Activated CD4-positive, alpha-beta memory T cell treated with anti-CD3 and anti-CD28 coated beads for 36 hours (primary cell): Measurements from ENCODE around the gene PHLPP2. TPM values are rescaled to one million over a fixed set of nuclear protein-coding genes. Genes with fewer than 3 reads are reported as not detected.
"Not testable (repeated sequence)": the region's sequence is repeated elsewhere in the genome, so short reads cannot be mapped to it uniquely, and the experiment has no call there.

ENCODE experiments used
- CTCF ChIA-PET: fragments of 350-600 bp; sonication (Branson Sonifier 250); formaldehyde crosslinking; loops from one replicate; lab custom pipeline; 2021; ENCODE audit warnings: antibody characterized with exemption, inconsistent platforms; lab: Charles Lee
- POLR2A ChIA-PET: fragments of 350-600 bp; sonication (Branson Sonifier 250); formaldehyde crosslinking; loops from one replicate; lab custom pipeline; 2021; ENCODE audit warnings: antibody characterized with exemption; lab: Charles Lee
- DNase-seq: peaks from one replicate; pipeline ENCODE4 v3.0.0-alpha.2; 2020
- H3K27ac Mint-ChIP-seq: one replicate; pipeline ENCODE4 v1.8.0; 2021; ENCODE audit warnings: mixed read lengths
- H3K27me3 Mint-ChIP-seq: one replicate; pipeline ENCODE4 v1.8.0; 2021; ENCODE audit warnings: mixed read lengths
- H3K36me3 Mint-ChIP-seq: one replicate; pipeline ENCODE4 v1.8.0; 2021; ENCODE audit warnings: mixed read lengths
- H3K4me1 Mint-ChIP-seq: one replicate; pipeline ENCODE4 v1.8.0; 2021; ENCODE audit warnings: low read depth, mixed read lengths
- H3K4me3 Mint-ChIP-seq: one replicate; pipeline ENCODE4 v1.8.0; 2021; ENCODE audit warnings: mild to moderate bottlenecking, mixed read lengths
- H3K9me3 Mint-ChIP-seq: one replicate; pipeline ENCODE4 v1.8.0; 2021; ENCODE audit warnings: mixed read lengths
- intact Hi-C: fragments of 100-400 bp; cut with micrococcal nuclease; formaldehyde crosslinking; loops from one replicate; pipeline ENCODE4 v1.15.1; 2023
- total RNA-seq, 2 experiments: library from RNA; stranded (reverse); gene quantifications; one replicate each; pipeline ENCODE4 v1.2.3, GENCODE V29; 2021

Gene PHLPP2
- total RNA-seq, 2 experiments from 2014 or later = 10.2 to 11.2 TPM

DNA sequence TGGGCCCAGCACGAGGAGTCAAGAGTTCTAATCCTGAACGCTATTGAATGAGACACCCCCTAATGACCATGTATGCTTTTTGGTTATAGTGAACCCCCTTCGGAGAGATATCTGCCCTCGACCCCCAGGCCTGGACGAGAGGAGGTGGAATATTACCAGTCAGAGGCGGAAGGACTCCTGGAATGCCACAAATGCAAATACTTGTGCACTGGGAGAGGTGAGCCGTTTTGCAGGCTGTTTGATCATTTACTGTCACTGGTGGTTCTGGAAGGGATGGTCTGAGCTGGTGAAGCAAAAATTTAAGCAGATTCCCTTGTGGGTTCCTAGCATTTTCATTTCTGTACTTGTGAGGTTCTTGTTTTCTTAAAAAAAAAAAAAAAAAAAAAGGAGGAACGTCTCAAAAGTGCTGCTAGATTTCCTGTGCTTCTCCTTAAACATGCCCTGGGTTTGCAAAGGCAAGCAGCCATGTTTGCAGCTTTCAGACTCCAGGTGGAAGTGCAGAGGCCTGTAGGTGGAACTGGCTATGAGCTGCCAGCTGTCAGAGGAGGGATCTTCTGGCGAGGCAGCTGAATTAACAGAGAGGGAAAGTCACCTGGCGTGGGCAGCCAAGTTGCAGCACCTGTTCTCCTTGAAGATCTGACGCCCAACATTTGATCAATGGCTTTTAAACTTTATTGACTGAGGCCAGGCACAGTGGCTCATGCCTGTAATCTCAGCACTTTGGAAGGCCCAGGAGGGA is 95.1 kb downstream of the PHLPP2 start:
- no peak for DNase-seq
- H3K36me3 Mint-ChIP-seq = no peaks in the 10 kb centered on the region
- H3K27ac Mint-ChIP-seq = no peak overlapping the region
- ChIA-PET POLR2A (interaction anchor here (0.8 kb wide), 1 partner anchor 50 kb away, joined by 3 read pairs; no protein-coding TSS in a partner anchor), CTCF (interaction anchor here (1.1 kb wide), 1 partner anchor 18 kb away, joined by 4 read pairs; no protein-coding TSS in a partner anchor)
- no peaks in the 10 kb centered on the region for H3K9me3 Mint-ChIP-seq
- H3K4me1 Mint-ChIP-seq = no peaks in the 10 kb centered on the region
- intact Hi-C loops = no loop called here
- H3K27me3 Mint-ChIP-seq = peaks cover 4% of the 10 kb centered on the region
- H3K4me3 Mint-ChIP-seq = no peak overlapping the region

DNA sequence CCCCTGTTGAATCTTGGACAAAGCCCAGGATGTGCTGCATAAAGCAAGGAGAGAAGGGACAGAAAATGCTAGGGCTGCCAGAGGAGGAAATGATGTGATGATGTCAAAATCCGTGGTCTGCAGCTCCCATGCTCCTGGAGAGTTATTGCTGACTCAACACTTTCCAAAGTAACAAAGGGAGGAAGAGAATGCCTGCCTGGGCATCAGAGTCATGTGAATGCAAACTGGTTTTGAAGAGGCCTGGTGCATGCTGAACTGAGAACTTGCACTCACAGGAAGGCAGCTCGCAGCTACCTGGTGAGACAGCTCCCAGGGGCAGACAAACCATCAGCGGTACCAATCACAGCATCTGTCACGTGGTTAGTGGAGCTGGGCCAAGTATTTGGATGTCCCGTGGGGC is 95.7 kb downstream of the PHLPP2 start:
- Mint-ChIP-seq H3K27ac (no peak overlapping the region), H3K36me3 (no peaks in the 10 kb centered on the region), H3K9me3 (no peaks in the 10 kb centered on the region), H3K4me1 (no peaks in the 10 kb centered on the region), H3K27me3 (peaks cover 4% of the 10 kb centered on the region), H3K4me3 (no peak overlapping the region)
- POLR2A ChIA-PET = interaction anchor here (0.8 kb wide), 1 partner anchor 50 kb away, joined by 3 read pairs; no protein-coding TSS in a partner anchor
- DNase-seq = no peak
- intact Hi-C loops = no loop called here
- CTCF ChIA-PET = interaction anchor here (0.5 to 1.6 kb wide), 2 partner anchors 18 to 64 kb away, joined by 3 to 7 read pairs; no protein-coding TSS in a partner anchor

DNA sequence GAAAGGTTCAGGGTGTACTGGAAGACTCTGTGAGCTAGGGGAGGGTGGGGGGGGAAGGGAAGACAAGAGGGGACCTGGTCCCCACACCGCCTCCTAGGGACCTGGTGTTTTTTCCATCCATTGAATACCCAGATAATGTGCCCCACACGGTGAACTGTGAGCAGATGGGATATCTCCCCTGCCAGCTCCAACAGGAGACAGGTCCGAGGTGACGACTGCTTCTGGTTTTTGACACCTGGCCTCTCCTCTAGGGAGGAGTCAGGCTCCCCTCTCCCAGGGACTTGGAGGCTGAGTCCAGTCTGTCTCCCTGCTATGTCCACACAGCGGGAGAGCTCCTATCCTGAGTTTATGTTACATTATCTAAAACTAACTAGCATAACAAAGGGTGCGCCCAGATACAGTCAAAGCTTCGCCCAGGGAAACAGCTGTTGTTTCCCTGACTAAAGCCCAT is 96.7 kb downstream of the PHLPP2 start:
- H3K27me3 Mint-ChIP-seq = peaks cover 4% of the 10 kb centered on the region
- no peak overlapping the region for H3K4me3 Mint-ChIP-seq
- CTCF ChIA-PET = interaction anchor here (1.6 kb wide), 1 partner anchor 17 kb away, joined by 7 read pairs; no protein-coding TSS in a partner anchor
- no peaks in the 10 kb centered on the region for H3K9me3 Mint-ChIP-seq
- no peaks in the 10 kb centered on the region for H3K4me1 Mint-ChIP-seq
- intact Hi-C loops = no loop called here
- no peak overlapping the region for H3K27ac Mint-ChIP-seq
- no peak for DNase-seq
- POLR2A ChIA-PET = no interaction called here
- H3K36me3 Mint-ChIP-seq = no peaks in the 10 kb centered on the region

DNA sequence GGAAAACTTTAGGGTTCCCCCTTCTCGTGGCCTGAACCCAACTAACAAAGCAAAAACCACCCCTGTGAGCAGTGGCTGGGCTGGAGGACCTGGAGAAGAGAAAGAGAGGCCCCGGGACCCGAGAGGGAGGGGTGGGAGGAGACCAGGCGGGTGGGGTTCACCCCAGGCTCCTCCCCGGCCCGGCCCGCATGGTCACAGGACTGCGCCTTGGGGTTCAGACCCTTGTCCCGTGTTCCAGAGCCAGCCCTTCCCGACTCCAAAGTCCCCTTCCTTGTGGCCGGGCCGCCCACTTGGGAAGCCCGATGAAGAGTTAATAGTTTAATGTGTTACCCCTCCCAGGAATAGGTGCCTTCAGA is 97.7 kb downstream of the PHLPP2 start:
- no peaks in the 10 kb centered on the region for H3K36me3 Mint-ChIP-seq
- H3K27ac Mint-ChIP-seq = no peak overlapping the region
- DNase-seq = no peak
- ChIA-PET POLR2A (no interaction called here), CTCF (no interaction called here)
- H3K9me3 Mint-ChIP-seq = no peaks in the 10 kb centered on the region
- peaks cover 5% of the 10 kb centered on the region for H3K27me3 Mint-ChIP-seq
- no peak overlapping the region for H3K4me3 Mint-ChIP-seq
- H3K4me1 Mint-ChIP-seq = peaks cover 5% of the 10 kb centered on the region
- intact Hi-C loops = no loop called here

DNA sequence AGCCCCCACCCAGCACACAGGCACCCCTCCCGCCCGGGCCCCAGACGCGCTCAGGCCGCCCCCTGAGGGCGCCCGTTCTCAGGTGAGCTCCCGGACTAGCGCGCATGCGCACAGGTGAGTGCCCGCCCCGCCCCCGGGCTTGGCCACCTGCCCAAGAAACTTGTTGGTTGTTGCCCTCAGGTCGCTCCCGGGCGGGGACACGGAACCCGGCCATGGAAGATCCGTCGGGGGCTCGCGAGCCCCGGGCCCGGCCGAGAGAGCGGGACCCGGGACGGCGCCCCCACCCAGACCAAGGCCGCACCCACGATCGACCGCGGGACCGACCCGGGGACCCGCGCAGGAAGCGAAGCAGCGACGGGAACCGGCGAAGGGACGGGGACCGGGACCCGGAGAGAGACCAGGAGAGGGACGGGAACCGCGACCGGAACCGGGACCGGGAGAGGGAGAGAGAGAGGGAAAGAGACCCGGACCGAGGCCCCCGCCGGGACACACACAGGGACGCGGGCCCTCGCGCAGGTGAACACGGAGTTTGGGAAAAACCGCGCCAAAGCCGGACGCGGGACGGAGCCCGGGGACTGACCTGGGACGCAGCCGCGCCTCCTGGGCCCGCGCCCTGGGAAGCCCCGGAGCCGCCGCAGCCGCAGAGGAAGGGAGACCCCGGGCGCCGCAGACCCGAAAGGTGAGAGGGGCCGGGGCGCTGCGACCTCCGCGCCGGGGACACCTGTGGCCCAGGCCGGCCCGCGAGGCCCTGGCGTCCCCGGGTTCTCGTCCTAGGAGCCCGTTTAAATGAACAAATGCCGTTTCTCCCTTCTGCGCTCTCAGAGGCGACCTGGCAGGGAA is 98.3 kb downstream of the PHLPP2 start, which contains the start of gene MARVELD3:
Gene MARVELD3 (plus strand): TSS at position 167 of the 840 bp plus-strand sequence. CDS start 46 bp downstream, at position 213.
- Mint-ChIP-seq H3K36me3 (no peaks in the 10 kb centered on the region), H3K27me3 (peaks cover 5% of the 10 kb centered on the region), H3K27ac (no peak within 1 kb of the TSS), H3K9me3 (no peaks in the 10 kb centered on the region), H3K4me1 (peaks cover 7% of the 10 kb centered on the region), H3K4me3 (no peak within 1 kb of the TSS)
- ChIA-PET POLR2A (no interaction called here), CTCF (no interaction called here)
- intact Hi-C loops = no loop called here
- peak; percentile 31 for DNase-seq

DNA sequence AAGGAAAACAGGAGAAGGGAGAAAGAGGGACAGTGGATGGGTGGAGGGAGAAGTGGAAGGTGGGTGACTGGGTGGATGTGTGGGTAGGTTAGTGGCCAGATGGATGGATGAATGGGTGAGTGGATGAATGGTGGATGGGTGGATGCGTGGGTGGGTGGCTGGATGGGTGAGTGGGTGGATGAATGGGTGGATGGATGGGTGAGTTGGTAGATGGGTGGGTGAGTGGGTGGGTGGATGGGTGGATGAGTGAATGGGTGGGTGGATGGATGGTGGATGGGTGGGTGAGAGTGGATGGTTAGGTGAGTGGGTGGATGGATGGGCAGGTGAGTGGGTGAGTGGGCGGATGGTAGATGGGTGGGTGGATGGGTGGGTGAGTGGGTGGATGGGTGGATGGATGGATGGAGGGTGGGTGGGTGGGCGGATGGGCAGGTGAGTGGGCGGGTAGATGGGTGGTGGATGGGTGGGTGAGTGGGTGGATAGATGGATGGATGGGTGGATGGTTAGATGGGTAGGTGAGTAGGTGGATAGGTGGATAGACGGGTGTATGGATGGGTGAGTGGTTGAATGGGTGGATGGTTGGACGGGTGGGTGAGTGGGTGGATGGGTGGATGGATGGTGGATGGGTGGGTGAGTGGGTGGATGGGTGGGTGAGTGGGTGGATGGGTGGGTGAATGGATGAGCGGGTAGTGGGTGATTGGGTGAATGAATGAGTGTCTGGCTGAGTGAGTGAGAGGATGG is 99.2 kb downstream of the PHLPP2 start:
- Mint-ChIP-seq H3K4me1 (peaks cover 7% of the 10 kb centered on the region), H3K9me3 (no peaks in the 10 kb centered on the region), H3K27me3 (peaks cover 5% of the 10 kb centered on the region), H3K4me3 (no peak overlapping the region), H3K27ac (no peak overlapping the region), H3K36me3 (no peaks in the 10 kb centered on the region)
- no peak for DNase-seq
- ChIA-PET POLR2A (no interaction called here), CTCF (interaction anchor here (5.5 kb wide), 1 partner anchor 15 kb away, joined by 30 read pairs; no protein-coding TSS in a partner anchor)
- intact Hi-C loops = no loop called here

DNA sequence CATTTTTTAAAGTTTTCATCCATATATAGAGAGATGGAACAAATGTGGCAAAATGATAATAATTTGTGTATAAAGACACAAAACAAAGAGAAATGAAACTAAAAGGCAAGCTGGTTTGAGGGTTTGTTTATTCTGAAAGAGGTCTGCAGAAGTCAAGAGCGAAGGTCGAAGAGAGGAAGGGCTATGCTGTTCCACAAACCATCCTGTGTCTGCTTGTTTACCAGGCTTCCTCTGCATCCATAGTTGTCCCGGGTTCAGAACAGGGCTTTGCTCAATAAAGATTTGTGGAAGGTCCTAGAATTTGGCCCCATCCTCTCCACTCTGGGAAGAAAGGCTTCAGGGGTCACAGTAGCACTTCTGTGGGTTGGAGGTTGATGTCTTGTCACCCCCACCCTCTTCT is 100.9 kb downstream of the PHLPP2 start:
- Mint-ChIP-seq H3K27ac (no peak overlapping the region), H3K4me3 (no peak overlapping the region), H3K36me3 (no peaks in the 10 kb centered on the region), H3K9me3 (no peaks in the 10 kb centered on the region), H3K4me1 (peaks cover 7% of the 10 kb centered on the region), H3K27me3 (peaks cover 5% of the 10 kb centered on the region)
- POLR2A ChIA-PET = no interaction called here
- CTCF ChIA-PET = interaction anchor here (0.7 to 5.5 kb wide), 2 partner anchors 10 to 13 kb away, joined by 3 to 30 read pairs; no protein-coding TSS in a partner anchor
- DNase-seq = no peak
- intact Hi-C loops = no loop called here

DNA sequence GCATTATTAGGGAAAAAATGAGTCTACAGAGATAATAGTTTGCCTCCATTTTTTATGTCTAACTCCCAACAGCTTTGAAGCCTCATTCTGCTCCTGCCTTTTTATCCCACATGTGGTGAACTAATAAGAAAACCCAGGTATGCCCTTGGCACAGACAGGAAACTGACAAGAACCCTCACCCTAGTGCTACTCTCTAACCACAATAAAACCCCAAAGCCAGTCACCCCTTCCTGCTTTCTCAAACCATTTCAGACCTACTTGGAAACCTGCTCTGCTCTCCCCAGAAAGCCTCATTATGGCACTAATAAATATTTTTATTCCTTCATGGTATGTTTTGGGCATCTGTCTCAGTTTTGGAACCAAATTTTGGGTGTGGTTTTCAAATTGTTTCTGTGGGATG is 102.4 kb downstream of the PHLPP2 start:
- Mint-ChIP-seq H3K36me3 (no peaks in the 10 kb centered on the region), H3K9me3 (no peaks in the 10 kb centered on the region), H3K27me3 (peaks cover 5% of the 10 kb centered on the region), H3K4me3 (no peak overlapping the region), H3K4me1 (peaks cover 7% of the 10 kb centered on the region), H3K27ac (no peak overlapping the region)
- POLR2A ChIA-PET = no interaction called here
- CTCF ChIA-PET = interaction anchor here (1.4 to 5.5 kb wide), 2 partner anchors 12 to 122 kb away, joined by 4 to 30 read pairs; no protein-coding TSS in a partner anchor
- intact Hi-C loops = no loop called here
- no peak for DNase-seq

DNA sequence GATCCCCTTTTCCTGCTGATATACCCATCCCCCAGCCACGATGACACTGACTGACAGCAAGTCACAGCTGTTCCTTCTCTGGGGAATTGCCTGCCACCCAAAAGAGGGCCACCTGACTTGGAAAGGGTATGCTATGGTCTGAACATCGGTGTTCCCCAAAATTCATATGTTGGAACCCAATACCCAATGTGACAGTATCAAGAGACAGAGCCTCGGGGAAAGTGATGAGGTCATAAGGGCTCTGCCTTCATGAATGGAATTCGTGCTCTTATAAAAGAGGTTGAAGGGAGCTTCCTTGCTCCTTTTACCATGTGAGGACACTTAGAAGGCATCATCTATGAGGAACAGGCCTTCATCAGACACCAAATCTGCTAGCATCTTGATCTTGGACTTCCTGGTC is 106.1 kb downstream of the PHLPP2 start:
- H3K27me3 Mint-ChIP-seq = peaks cover 4% of the 10 kb centered on the region
- H3K27ac Mint-ChIP-seq = no peak overlapping the region
- intact Hi-C loops = no loop called here
- no peak for DNase-seq
- H3K9me3 Mint-ChIP-seq = no peaks in the 10 kb centered on the region
- no peaks in the 10 kb centered on the region for H3K36me3 Mint-ChIP-seq
- ChIA-PET POLR2A (no interaction called here), CTCF (interaction anchor here (0.6 kb wide), 3 partner anchors 10 to 79 kb away, joined by 3 to 4 read pairs (median 3); no protein-coding TSS in a partner anchor)
- no peak overlapping the region for H3K4me3 Mint-ChIP-seq
- H3K4me1 Mint-ChIP-seq = peaks cover 7% of the 10 kb centered on the region

DNA sequence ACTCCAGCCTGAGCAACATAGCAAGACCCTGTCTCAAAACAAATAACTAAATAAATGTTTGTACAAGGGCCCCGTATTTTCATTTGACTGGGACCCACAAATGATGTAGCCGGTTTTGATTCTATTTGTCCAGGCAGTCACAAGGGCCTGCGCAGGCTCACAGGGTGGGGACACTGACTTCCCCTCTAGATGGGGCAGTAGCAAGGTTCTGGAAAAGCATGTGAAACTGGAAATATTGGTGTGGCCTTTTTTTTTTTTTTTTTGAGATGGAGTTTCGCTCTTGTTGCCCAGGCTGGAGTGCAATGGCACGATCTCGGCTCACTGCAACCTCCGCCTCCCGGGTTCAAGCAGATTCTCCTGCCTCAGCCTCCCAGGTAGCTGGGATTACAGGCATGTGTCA is 109.5 kb downstream of the PHLPP2 start:
- CTCF ChIA-PET, H3K9me3 Mint-ChIP-seq, H3K27ac Mint-ChIP-seq, DNase-seq, POLR2A ChIA-PET, H3K36me3 Mint-ChIP-seq, H3K4me3 Mint-ChIP-seq, H3K4me1 Mint-ChIP-seq, intact Hi-C loops: not testable (repeated sequence)
- peaks cover 17% of the 10 kb centered on the region for H3K27me3 Mint-ChIP-seq
